ENCODE data around the gene ACCSL.
A peak's percentile ranks its signal among the peaks of the same experiment; 100 is the strongest.

ACCSL gene

DNA sequence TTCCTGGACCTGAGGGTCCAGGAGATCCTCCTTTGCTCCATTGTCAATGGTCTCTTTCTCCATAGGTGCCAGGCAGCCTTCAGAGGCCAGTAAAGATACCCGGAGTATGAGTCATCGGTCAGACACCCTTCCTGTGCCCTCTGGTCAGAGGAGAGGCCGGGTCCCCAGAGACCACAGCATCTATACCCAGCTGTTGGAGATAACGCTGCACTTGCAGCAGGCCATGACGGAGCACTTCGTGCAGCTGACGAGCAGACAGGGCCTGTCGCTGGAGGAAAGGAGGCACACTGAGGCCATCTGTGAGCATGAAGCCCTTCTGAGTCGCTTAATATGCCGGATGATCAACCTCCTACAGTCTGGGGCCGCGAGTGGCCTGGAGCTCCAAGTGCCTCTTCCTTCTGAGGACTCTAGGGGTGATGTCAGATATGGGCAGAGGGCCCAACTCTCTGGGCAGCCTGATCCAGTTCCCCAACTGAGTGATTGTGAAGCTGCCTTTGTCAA lies at the start of gene ACCSL:
TSS of gene ACCSL (plus strand) at position 51 of the 501 bp plus-strand sequence. CDS start at position 107, 56 bp downstream.
- DNase-seq = no peak

DNA sequence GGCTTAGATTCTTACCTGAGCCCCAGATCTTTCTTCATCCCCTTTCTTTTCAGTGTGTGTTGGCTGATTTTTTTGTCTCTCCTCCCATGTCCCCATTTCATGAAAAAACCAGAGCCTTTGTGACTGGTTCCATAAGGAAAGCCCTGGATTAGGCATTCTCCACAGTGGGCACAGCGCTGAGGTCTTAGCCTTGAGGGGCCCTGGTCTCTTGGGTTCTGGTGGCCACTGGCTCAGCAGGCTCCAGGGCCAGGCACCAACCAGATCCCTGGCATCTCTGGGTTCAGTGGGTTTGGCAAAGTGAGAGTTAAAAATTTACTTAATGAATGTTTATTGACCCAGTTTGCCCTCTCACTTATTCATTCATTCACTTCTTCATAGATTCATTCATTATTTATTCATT lies 49.5 kb upstream of the ACCSL start:
- DNase-seq = no peak

- DNase-seq = no peak
Measured at GRCh38 chr11:44000731-44001130, 47.0 kb upstream of the ACCSL start.

DNA sequence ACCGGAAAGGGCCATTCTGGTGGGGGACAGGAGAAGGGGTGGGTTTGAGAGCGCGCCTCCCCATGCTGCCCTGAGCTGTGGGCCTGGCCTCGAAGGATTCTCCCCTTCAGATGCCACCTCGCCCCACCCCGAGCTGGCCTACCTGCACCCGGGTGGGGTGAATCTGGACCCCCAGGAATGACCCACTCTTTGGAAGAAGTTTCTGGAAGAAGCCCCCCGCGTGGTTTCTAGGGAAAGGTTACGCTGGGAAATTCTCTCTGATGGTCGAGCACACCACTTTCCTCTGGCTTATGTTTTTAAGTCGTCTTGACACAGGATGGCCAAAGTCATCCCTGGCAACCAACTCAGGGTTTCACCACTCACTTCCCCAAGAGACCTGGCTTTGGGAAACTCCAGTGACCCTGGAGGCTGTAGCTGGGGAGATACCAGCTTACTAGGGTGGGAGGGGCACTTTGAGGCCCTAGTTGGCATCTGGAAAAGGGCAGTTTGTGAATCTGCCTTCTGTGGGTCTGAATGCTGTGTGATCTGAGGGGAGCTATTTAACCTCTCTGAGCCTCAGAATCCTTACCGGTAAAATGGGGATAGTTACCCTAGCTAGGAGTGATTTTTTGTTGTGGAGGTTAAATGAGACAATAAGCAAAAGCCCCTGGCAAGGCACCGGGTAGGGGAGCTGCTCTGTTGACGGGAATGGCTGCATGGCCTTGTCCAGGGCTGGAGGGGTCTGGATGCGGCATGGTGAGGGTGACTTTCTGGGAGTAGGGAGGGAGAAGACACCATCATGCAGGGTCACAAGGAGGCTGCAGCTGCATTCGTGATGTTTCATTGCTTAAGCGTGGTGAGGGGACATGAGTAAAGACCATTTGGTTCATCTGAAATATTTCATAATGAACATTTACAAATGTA lies 45.3 kb upstream of the ACCSL start:
- DNase-seq = no peak

GRCh38 chr11:44003736-44004451 lies 43.9 kb upstream of the ACCSL start:
- DNase-seq = no peak

DNA sequence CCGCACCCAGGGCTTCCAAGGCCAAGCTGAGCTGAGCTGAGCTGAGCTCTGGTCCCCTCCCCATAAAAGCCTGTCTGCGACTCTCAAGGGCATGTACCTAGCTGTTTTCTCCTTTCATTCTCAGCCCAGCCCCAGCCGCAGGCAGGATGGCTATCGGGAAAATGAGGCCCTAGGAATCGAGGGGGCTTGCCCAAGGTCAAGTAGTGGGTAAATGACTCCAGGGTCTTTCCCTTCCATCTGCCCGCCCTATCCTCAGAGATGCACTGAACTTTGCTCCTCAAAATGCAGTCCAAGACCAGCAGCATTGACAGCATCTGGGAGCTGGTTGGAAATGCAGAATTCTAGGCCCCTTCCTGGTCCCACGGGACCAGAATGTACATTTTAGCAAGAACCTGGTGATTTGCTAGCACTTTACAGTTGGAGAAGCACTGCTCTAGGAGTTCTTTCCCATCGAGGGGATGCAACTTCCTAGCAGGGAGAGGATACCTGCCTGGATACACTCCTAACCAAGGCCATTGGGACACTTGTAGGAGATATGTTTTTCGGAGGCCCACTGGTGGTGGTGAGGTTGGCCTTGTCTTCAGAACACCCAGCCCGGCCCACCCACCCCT lies 43.2 kb upstream of the ACCSL start:
- DNase-seq = no peak

- DNase-seq = peak; percentile 93
Measured at GRCh38 chr11:44005063-44005701, 42.6 kb upstream of the ACCSL start.

DNA sequence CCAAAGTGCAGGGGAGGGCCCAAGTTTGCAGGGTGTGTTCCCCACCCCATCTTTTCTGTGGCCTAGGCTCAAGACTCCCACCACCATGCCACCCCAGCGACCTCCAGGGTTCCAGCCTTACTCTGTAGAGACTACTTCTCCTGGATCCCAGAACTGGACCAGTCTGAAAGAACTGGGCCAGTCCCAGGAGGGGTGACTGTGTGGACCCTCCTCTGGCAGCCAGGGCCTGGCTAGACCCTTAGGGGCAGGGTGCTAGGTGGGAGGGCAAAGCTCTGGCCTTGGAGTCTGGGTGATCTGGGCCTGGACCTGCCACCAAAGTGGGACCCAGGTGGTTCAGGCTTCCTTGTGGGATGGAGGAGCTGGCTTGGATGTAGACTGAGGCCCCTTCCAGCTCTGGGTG lies 41.8 kb upstream of the ACCSL start:
- DNase-seq = no peak

DNA sequence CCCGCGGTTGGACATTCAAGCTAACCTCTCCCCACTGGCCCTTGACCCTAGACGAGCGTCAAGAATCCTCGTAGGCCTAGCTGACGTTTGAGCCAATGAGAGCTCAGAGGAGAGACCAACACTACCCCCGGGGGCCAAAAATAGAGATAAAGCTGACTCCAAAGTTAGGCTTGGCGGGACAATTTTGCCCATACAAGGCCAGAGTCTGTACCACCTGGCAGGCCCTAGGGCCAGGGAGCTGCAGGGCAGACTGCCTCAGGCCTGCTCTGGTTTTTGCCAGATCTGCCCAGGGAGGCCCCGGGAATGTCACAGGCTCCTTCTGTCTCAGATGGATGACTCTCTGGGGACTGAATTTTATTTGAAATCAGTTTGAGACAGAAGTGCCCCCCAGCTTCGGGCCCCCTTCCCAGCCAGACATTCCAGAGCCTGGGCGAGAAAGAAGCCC lies 40.8 kb upstream of the ACCSL start:
- no peak for DNase-seq

DNA sequence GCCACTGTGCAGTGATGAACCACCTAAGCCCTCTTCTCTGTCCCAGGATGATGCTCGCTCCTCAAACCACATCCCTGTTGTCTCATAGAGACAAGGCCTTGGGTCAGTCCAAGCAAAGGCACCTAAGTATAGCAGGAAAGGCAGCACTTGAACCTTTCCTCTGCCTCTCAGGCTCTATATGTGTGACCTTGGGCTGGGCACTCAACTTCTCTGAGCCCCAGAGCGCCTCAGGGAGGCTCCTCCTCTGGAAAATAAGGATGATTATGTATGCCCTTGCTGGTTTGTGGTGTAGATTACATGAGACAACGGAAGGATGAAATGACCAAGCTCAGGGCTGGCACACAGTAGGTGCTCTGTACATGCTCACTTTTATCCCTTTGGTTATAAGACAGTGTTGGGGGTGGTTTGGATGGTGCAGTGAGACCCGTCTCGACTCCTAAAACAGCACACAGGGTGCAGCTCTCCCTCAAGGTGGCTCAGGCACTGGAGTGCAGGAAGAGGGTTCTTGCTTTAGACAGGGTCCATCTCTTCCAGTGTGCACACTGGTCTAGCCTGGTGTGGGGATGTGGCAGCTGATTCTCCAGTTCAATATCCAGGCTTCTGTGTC lies 40.2 kb upstream of the ACCSL start:
- DNase-seq = no peak

- no peak for DNase-seq
Measured at GRCh38 chr11:44008088-44008501, 39.7 kb upstream of the ACCSL start.

GRCh38 chr11:44008698-44009097 lies 39.1 kb upstream of the ACCSL start:
- no peak for DNase-seq

DNA sequence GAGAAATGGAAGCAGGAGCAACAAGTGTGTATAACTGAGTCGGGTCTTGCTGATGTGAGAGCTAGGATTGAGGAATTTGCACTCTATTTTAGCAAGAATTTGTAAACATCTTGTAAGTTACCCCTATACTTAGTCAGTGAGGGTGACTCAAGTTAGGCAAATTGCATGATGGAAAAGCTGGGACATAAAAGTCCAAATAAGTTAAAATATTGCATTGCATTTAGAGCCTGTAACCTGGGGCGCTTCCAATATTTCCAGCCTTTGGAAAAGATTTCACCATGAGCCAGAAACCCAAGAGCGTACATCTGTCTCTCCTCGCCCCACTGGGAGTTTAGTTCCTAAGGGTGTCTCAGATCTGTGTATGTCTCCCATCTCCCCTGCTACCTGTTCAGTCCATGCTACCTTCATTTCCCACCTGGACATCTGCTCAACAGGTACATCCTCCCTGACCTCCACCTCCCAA lies 37.0 kb upstream of the ACCSL start:
- DNase-seq = no peak

DNA sequence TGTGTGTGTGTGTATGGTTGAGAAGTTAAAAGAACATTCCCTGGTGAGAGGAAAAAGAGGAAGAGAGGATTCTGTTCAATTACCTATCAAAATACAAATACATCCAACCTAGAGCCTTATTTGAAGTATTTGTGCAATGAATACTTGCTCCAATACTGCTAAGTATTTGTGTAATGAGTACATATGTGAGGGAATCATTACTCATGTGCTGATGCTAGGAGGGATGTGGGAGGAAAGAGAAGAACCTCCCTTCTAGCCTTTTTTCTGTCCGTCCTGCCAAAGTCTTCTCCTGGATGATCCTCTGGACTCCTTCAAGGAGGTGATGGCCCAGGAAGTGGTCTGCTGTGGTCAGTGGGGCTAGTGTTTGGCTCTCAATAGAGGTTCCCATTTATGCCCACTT lies 36.0 kb upstream of the ACCSL start:
- DNase-seq = no peak

- DNase-seq = no peak
Measured at GRCh38 chr11:44014968-44015623, 32.7 kb upstream of the ACCSL start.

GRCh38 chr11:44015624-44016007 lies 32.2 kb upstream of the ACCSL start:
- no peak for DNase-seq

DNA sequence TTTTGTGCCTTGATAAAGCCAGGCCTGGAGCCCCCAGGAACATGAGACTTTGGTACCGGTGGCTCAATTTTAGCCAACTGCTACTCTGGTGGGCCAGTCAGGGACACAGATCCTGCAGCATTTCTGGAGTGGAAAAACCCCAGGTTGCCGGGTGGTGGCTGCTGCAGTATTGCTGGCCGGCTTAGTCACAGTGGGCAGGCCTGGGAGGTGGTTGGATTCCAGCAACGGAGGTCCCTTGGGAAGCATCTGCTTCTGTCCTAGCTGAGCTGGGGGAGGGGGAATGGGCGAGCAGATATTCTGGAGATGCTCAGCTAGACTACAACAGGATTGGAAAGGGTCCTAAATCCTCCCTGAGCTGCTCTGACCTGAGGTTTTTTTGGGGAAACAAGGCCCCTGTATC lies 31.6 kb upstream of the ACCSL start:
- DNase-seq = no peak

- DNase-seq = no peak
Measured at GRCh38 chr11:44016546-44017442, 31.0 kb upstream of the ACCSL start.

- no peak for DNase-seq
Measured at GRCh38 chr11:44017443-44018126, 30.2 kb upstream of the ACCSL start.

DNA sequence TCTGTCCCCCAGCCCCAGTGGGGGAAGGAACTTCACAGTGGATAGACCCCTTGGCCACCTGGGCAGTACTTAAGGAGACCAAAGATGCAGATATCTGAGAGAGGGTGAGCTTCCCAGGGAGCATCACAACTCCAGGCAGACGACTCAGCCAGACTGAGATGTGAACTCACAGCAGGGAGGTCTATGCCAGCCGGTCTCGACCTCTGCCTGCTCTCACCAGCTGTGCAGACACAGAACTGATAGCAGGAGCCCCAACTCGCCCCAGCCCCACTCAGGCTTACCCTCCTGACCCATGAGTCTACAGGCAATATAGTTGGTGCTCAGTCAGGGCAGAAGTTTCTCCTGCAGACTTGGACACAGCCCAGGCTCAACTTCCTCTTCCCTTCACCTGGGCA lies 29.7 kb upstream of the ACCSL start:
- DNase-seq = no peak
